GM23248 (cell line): ENCODE measurements around the gene DDX11.
"Not testable (repeated sequence)": the region's sequence is repeated elsewhere in the genome, so short reads cannot be mapped to it uniquely, and the experiment has no call there.

Experiments
- EZH2 ChIP-seq: fragments of 200-600 bp; sonication (generic); IDR thresholded peaks from 2 replicates; pipeline ENCODE4 v1.6.1; 2018; ENCODE audit warnings: antibody characterized with exemption, mild to moderate bottlenecking; ENCODE audit not compliant: insufficient read depth, poor library complexity, severe bottlenecking
- EZH2phosphoT487 ChIP-seq: fragments of 200-600 bp; sonication (generic); IDR thresholded peaks from 2 replicates; pipeline ENCODE4 v1.6.1; 2018; ENCODE audit warnings: antibody characterized with exemption, moderate library complexity, mild to moderate bottlenecking, low read depth; ENCODE audit not compliant: insufficient read depth

- TF ChIP-seq EZH2, EZH2phosphoT487: not testable (repeated sequence)
These were observed 46.7 kb upstream of the DDX11 start for GRCh38 chr12:31027006-31027405.
